CD4-positive, alpha-beta T cell treated with Interleukin-21 for 1 hour (primary cell): Measurements from ENCODE around the gene HDGFL1.

Source experiments
- DNase-seq: peaks from one replicate; pipeline ENCODE4 v3.0.0-alpha.2; 2020

The HDGFL1 gene

DNA sequence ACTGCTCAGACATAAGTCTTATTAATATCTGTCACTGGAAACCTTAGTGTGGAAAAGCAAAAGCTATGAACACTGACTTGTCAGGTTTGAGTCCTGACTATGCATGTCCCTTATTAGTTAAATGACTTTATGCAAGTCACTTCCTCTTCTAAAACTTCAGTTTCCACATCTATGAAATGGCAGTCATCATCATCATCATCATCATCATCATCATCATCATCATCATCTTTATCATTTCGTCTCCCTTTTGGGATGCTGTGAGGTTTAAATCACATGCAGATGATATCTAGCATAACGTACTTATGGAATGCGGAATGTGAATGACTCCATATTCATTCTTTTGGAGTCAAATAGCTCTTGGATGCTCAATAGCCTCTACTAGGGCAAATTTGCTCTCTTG lies 24.5 kb downstream of the HDGFL1 start:
- no peak for DNase-seq

DNA sequence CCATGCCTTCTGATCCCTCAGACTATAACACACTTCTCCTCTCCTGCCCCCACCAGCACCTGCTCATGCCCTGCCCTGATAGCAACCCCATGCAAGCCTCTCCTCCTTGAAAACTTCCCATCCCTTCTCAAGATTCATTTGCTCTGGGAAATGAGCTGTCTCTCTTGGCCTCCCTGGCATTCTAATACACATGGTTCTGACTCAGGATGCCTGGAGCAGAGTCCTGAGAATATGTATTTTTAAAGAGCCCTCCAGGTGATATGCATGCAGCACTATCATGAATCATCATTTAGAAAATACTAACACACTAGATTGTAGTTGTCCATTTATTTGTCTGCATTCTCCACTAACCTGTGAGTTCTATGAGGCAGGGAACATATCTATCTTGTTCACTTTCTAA lies 26.6 kb downstream of the HDGFL1 start:
- no peak for DNase-seq

DNA sequence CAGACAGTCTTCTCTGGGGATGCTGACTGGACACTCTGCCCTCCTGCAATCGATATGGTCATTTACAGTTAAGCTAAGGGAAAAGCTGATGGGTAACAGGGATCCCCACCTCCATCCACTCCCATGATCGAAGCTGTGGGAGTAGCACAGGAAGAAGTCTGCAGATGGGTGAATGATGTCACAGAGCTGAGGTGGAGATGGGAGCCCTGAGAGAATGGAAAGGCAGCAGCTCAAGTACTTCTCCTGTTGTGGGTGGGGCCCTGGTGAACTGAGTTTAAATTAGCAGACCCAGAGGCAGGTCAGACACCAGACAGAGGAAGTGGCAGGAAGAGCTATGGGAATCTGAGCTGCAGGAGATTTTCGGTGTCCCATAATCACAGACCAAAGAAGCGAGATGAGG lies 29.0 kb downstream of the HDGFL1 start:
- DNase-seq: no peak

DNA sequence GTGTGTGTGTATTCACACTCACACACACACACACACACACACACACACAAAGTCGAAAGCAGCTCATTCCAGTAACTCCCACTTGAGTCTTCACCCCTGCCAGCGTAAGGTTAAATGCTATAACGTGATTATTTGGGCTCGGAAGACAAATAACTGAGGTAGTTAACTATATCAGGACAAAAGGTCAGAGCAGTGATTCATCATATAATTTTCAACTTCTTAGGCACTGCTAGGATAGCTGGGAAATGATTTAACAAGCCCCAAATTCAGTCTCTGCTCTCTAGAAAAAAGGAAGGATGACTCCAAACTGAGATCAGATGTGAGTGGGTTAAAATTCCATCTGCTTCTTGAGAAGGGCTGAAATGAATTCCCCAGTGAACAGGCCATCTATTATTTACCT lies 30.7 kb downstream of the HDGFL1 start:
- no peak for DNase-seq

DNA sequence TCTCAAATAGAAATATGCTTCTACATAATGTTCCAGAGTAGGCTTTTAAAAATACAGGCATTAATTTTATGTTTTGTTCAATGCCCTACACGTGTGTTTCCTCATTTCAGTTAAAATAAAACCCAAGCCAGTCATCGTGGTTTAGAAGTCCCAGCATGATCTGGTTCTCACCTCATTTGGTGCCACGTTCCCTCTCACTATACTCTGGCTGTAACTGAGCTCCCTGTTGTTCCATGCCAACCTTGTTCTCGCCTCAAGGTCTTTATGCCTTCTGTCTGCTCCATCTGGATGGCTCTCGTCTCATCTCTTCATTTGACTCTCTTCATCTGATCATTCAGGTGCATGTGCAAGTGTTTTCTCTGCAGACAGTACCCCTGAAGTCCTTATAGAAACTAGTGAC lies 32.6 kb downstream of the HDGFL1 start:
- no peak for DNase-seq

DNA sequence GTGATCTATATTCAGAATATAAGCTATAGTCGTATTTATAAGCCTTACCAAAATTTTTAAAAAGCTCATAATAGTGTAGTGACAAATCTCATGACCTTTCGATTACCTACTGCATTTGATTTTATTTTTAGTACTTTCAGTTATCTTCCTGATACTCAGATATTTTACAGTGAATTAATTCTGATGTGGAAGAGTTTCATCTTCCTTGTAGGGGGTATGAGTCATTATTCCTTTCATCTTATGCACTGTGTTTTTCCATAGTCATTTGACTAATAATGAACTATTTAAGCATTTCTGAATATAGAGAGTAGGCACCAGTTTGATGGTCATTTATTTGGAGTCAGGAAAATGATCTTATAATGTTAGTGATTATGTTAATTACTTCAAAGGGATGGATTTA lies 36.4 kb downstream of the HDGFL1 start:
- DNase-seq: no peak

DNA sequence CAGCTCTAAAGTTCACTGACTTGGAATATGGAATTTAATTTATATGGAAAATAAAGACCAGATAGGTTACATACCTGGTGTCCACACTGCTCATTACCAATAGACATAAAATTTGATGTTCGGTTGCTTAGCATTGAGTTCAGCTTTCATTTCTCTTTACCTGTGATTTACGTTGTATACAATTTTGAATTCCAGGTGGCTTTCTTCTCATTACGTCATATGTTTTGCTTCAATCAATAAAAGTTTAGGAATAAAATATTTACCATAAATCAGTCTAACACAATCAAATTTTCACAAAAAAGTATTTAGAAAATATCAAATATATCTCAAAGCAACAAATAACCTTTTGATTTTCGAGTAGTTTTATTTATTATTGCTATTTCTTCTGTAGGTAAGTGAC lies 40.8 kb downstream of the HDGFL1 start:
- DNase-seq: no peak

DNA sequence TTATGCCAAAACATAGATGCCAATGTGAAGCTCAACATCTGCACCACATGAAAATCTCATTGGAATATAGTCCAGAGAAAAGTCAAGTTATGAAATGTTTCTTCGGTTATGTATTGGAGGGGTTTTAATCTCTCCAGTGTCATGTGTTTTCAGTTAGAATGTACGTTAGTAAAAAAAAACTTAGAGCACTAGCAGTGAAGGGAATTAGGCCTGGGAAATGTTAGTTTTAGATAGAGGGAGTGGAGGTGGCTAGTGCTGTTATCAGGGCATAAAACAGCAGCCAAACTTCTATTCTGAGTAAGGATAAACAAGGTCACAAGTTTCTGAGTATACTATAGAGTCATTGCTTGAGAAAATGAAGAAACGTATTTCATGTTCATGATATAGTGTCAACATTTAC lies 42.9 kb downstream of the HDGFL1 start:
- no peak for DNase-seq

DNA sequence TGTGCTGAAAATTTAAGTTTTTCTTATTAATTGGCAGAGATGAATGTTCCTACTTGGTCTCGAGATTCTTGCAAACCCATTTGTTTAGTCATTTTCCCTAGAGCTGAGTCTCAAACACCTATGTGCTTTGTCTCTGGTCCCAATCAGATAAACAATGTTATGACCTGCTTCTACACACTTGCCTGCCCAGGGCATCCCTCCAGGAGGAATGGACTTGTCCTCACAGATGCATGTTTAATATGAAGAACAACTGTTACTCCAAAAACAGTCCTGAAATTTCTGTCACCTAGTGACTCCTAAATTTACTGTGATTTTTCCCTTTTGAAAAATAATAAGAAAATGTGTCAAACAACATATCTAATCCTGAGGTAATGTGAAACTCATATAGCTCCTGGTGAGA lies 43.7 kb downstream of the HDGFL1 start:
- no peak for DNase-seq

DNA sequence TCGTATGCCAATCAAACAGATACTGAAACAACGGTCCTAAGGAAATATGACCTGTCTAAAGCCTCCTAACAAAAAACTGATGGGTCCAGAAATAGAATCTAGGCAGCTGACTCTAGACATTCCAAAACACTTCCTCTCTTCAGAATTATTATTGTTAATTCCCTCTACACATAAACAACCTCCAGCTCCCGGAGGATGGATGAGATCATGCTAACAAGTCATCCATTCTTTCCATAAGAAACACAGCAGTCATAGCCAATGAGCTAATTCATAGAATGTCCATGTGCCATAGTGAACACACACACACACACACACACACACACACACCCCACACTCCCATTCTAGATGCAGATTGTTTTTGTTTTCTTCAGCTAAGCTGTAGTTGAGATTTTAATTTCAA lies 44.3 kb downstream of the HDGFL1 start:
- no peak for DNase-seq

DNA sequence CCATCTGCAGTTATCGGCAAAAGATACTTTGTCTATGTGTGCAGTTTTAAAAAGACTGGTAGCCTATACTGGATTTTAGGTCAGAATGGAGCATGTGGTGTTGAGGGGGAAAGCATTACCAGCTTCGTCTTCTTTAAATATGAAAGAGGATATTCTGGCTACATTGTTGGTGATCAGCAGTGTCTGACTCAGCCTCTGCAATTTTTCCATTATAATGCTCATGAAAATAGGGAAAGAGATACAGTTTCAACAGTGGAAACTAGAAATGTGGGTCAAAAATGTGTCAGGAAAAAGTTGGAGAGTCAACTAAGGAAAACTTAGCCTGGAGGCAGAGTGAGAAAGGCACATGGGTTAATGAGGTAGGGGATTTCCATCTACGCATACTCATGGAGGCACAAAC lies 45.2 kb downstream of the HDGFL1 start:
- no peak for DNase-seq

DNA sequence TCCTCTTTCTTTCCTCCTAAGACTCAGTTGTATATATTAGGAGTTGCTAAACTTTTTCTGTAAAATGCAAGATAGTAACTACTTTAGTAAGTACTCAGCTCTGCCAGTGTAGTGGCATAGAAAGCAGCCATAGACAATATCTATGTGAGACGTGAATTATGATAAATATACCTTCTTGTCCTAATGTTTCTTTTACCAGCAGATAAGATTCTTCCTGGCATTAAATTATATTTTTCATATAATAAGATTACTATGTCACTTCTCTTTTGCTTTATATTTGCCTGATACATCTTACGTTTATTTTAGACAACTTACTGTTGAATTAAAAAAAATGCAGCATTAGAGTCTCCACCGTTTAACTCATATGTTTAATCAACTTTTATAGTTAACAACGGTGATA lies 51.7 kb downstream of the HDGFL1 start:
- no peak for DNase-seq
